Stimulated activated CD8-positive, alpha-beta memory T cell treated with anti-CD3 and anti-CD28 coated beads, Interleukin-2, amount 100 ng/mL, for 48 hours (primary cell): Measurements from ENCODE around the gene FGF4.
"Not testable (repeated sequence)": the region's sequence is repeated elsewhere in the genome, so short reads cannot be mapped to it uniquely, and the experiment has no call there.

Source experiments
- DNase-seq, 2 donors: peaks; one replicate each; pipeline ENCODE4 v3.0.0-alpha.2; 2020; ENCODE audit warnings: low read depth in 2 of 2

FGF4 gene

GRCh38 chr11:69773626-69774353, 1.4 kb downstream of the FGF4 start:
- no peak for DNase-seq

GRCh38 chr11:69771466-69771865, 3.7 kb downstream of the FGF4 start:
- no peak for DNase-seq

- no peak for DNase-seq
These were observed 4.6 kb downstream of the FGF4 start for GRCh38 chr11:69770540-69770939.

GRCh38 chr11:69765498-69765995, 9.6 kb downstream of the FGF4 start:
- no peak for DNase-seq

GRCh38 chr11:69764918-69765317, 10.2 kb downstream of the FGF4 start:
- not testable (repeated sequence) for DNase-seq

- DNase-seq: no peak
These were observed 14.8 kb downstream of the FGF4 start for GRCh38 chr11:69760319-69760718.

GRCh38 chr11:69752890-69753289, 22.3 kb downstream of the FGF4 start:
- DNase-seq: no peak

- DNase-seq: no peak
These were observed 24.1 kb downstream of the FGF4 start for GRCh38 chr11:69750875-69751597.

GRCh38 chr11:69750108-69750850, 24.9 kb downstream of the FGF4 start:
- no peak for DNase-seq

GRCh38 chr11:69748637-69749036, 26.5 kb downstream of the FGF4 start:
- no peak for DNase-seq

- no peak for DNase-seq
These were observed 28.1 kb downstream of the FGF4 start for GRCh38 chr11:69746752-69747742.

GRCh38 chr11:69746140-69746539, 29.0 kb downstream of the FGF4 start:
- no peak for DNase-seq

- DNase-seq: no peak
These were observed 29.9 kb downstream of the FGF4 start for GRCh38 chr11:69745201-69745600.

- no peak for DNase-seq
These were observed 30.7 kb downstream of the FGF4 start for GRCh38 chr11:69744435-69744834.

GRCh38 chr11:69734841-69735240, 40.3 kb downstream of the FGF4 start:
- DNase-seq: no peak

- DNase-seq: no peak
These were observed 40.8 kb downstream of the FGF4 start for GRCh38 chr11:69734367-69734766.

GRCh38 chr11:69732910-69733309, 42.2 kb downstream of the FGF4 start:
- DNase-seq: no peak

- DNase-seq: no peak
These were observed 44.0 kb downstream of the FGF4 start for GRCh38 chr11:69731110-69731509.

GRCh38 chr11:69730500-69730899, 44.6 kb downstream of the FGF4 start:
- DNase-seq: no peak

- no peak for DNase-seq
These were observed 45.9 kb downstream of the FGF4 start for GRCh38 chr11:69729252-69729651.

GRCh38 chr11:69727266-69727665, 47.9 kb downstream of the FGF4 start:
- DNase-seq: no peak
